HepG2 (cell line): Measurements from ENCODE around the gene SNAI1. TPM values are rescaled to one million over a fixed set of nuclear protein-coding genes. Genes with fewer than 3 reads are reported as not detected.
A peak's percentile ranks its signal among the peaks of the same experiment; 100 is the strongest.

Source experiments
- CCAR2 ChIP-seq: fragments of 200-400 bp; formaldehyde crosslinking; optimal IDR thresholded peaks from 2 replicates; pipeline ENCODE3; 2018; ENCODE audit warnings: low read depth, mild to moderate bottlenecking, low read length, moderate library complexity
- GATAD2A ChIP-seq: IDR thresholded peaks from 2 replicates; pipeline ENCODE4 v1.6.1; 2016
- HNRNPL ChIP-seq: fragments of 200-400 bp; formaldehyde crosslinking; IDR thresholded peaks from 2 replicates; pipeline ENCODE4 v1.6.1; 2017; ENCODE audit warnings: mild to moderate bottlenecking, low read depth, low read length
- KLF12 ChIP-seq: sonication (generic); formaldehyde crosslinking; IDR thresholded peaks from 2 replicates; pipeline ENCODE4 v1.4.0; 2020; ENCODE audit warnings: missing genetic modification reagents, borderline replicate concordance
- KLF15 ChIP-seq: sonication (generic); formaldehyde crosslinking; IDR thresholded peaks from 2 replicates; pipeline ENCODE4 v1.8.1; 2023; ENCODE audit warnings: borderline replicate concordance, mild to moderate bottlenecking, inconsistent platforms, missing genetic modification reagents, mixed read lengths
- MAFF ChIP-seq: IDR thresholded peaks from 2 replicates; pipeline ENCODE4 v1.6.1; 2011; ENCODE audit warnings: low read depth, low read length, improper control_type of control experiment
- MTF2 ChIP-seq: sonication (generic); formaldehyde crosslinking; IDR thresholded peaks from 2 replicates; pipeline ENCODE4 v1.5.0; 2020; ENCODE audit warnings: missing genetic modification reagents, borderline replicate concordance
- PRMT3 ChIP-seq: sonication (generic); formaldehyde crosslinking; IDR thresholded peaks from 2 replicates; pipeline ENCODE4 v1.8.1; 2022; ENCODE audit warnings: low read depth, mild to moderate bottlenecking, moderate library complexity, missing genetic modification reagents, borderline replicate concordance
- RFX5 ChIP-seq: IDR thresholded peaks from 2 replicates; pipeline ENCODE4 v1.6.1; 2011; ENCODE audit warnings: low read depth, low read length, improper control_type of control experiment
- SOX13 ChIP-seq, 3 experiments: fragments of 450-650 bp in 1 of 3; sonication (generic) in 1 of 3; formaldehyde crosslinking in 1 of 3; IDR thresholded peaks in 2 of 3; conservative IDR thresholded peaks in 1 of 3; 2 replicates each; pipeline versions ENCODE4 v1.5.0 to v1.6.1; 2016 to 2020; ENCODE audit warnings: antibody characterized with exemption in 1 of 3, mild to moderate bottlenecking in 1 of 3, missing compliant biosample characterization in 1 of 3, missing genetic modification reagents in 1 of 3, moderate library complexity in 1 of 3
- STAT5B ChIP-seq: sonication (generic); formaldehyde crosslinking; IDR thresholded peaks from 2 replicates; pipeline ENCODE4 v1.4.0; 2020; ENCODE audit warnings: missing genetic modification reagents
- U2AF2 ChIP-seq: fragments of 200-400 bp; formaldehyde crosslinking; IDR thresholded peaks from 2 replicates; pipeline ENCODE4 v1.6.1; 2017; ENCODE audit warnings: low read depth, mild to moderate bottlenecking, low read length
- ZC3H4 ChIP-seq: sonication (generic); formaldehyde crosslinking; IDR thresholded peaks from 2 replicates; pipeline ENCODE4 v1.4.0; 2020; ENCODE audit warnings: missing genetic modification reagents, borderline replicate concordance
- ZNF205 ChIP-seq: IDR thresholded peaks from 2 replicates; pipeline ENCODE4 v1.6.1; 2018; ENCODE audit warnings: missing biosample characterization, missing genetic modification reagents
- ZNF260 ChIP-seq: sonication (generic); formaldehyde crosslinking; IDR thresholded peaks from 2 replicates; pipeline ENCODE4 v1.4.0; 2020; ENCODE audit warnings: missing genetic modification reagents, low read depth, mild to moderate bottlenecking, borderline replicate concordance
- ZNF296 ChIP-seq: sonication (generic); formaldehyde crosslinking; conservative IDR thresholded peaks from 2 replicates; pipeline ENCODE4 v1.5.0; 2020; ENCODE audit warnings: mild to moderate bottlenecking, missing genetic modification reagents
- ZNF672 ChIP-seq: sonication (generic); formaldehyde crosslinking; IDR thresholded peaks from 2 replicates; pipeline ENCODE4 v1.8.1; 2022; ENCODE audit warnings: missing genetic modification reagents
- ZNF768 ChIP-seq: sonication (generic); formaldehyde crosslinking; IDR thresholded peaks from 2 replicates; pipeline ENCODE4 v1.4.0; 2020; ENCODE audit warnings: missing genetic modification reagents
- polyA plus RNA-seq, 8 experiments: library from polyadenylated mRNA; depleted of rRNA in 3 of 8; stranded (reverse) in 7 of 8; unstranded in 1 of 8; fragments of >200 nt; fragmentation: Illumina TruSeq in 4 of 8; extraction: Trizol in 4 of 8; gene quantifications; 2 replicates each; pipeline versions ENCODE4 v1.2.1 to v1.2.3, GENCODE V29; 2011 to 2016; ENCODE audit warnings: low read depth in 4 of 8, missing spikeins in 1 of 8, mixed read lengths in 1 of 8; ENCODE audit not compliant: insufficient read depth in 1 of 8
- total RNA-seq, 5 experiments: library from RNA; depleted of rRNA; stranded (reverse); fragments of >200 nt; fragmentation: Illumina TruSeq; extraction: Trizol; gene quantifications; 2 replicates each; pipeline ENCODE4 v1.2.3, GENCODE V29; 2016; ENCODE audit warnings: low read depth in 1 of 5
- TF ChIP-seq, protein P1 (sequence below): sonication (generic); formaldehyde crosslinking; IDR thresholded peaks from 2 replicates; pipeline ENCODE4 v1.4.0; 2020; ENCODE audit warnings: low read depth, mild to moderate bottlenecking, missing genetic modification reagents
- TF ChIP-seq, protein P2 (sequence below): sonication (generic); formaldehyde crosslinking; IDR thresholded peaks from 2 replicates; pipeline ENCODE4 v1.4.0; 2020; ENCODE audit warnings: mild to moderate bottlenecking, missing genetic modification reagents
- TF ChIP-seq, protein P3 (sequence below): sonication (generic); formaldehyde crosslinking; IDR thresholded peaks from 2 replicates; pipeline ENCODE4 v1.5.1; 2020; ENCODE audit warnings: mild to moderate bottlenecking, missing genetic modification reagents, borderline replicate concordance
- TF ChIP-seq, protein P4 (sequence below): sonication (generic); formaldehyde crosslinking; IDR thresholded peaks from 2 replicates; pipeline ENCODE4 v1.4.0; 2020; ENCODE audit warnings: mild to moderate bottlenecking, missing genetic modification reagents

Gene SNAI1
- total and polyA plus RNA-seq, 2 of the 13 experiments (the other 11 are each of a cell fraction or from before 2014, with no cell fraction given): 1.3 to 1.4 TPM

DNA sequence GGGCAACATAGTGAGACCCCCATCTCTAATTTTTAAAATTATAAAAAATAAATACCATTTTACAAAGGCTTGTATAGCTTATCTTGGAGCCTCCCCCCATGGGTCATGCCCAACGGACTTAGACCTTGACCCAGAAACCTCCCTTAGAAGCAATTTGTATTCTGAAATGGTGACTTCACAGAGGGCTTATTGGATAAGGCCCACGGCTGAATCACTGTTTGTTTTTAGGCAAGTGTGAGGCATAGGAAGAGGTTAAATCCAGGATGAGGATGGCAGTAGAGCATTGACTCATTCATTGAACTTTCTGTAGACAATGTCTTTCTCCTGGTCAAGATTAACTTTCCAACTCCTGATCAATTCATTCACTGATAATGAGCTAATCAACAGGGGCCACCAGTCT lies 6.2 kb upstream of the SNAI1 start (continued):
- TF ChIP-seq, protein P1, sequence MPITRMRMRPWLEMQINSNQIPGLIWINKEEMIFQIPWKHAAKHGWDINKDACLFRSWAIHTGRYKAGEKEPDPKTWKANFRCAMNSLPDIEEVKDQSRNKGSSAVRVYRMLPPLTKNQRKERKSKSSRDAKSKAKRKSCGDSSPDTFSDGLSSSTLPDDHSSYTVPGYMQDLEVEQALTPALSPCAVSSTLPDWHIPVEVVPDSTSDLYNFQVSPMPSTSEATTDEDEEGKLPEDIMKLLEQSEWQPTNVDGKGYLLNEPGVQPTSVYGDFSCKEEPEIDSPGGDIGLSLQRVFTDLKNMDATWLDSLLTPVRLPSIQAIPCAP (CRISPR knock-in tag): no peak
- TF ChIP-seq MAFF (no peak), ZNF672 (CRISPR knock-in tag) (no peak), U2AF2 (no peak), STAT5B (CRISPR knock-in tag) (no peak), HNRNPL (no peak), KLF15 (CRISPR knock-in tag) (no peak), KLF12 (CRISPR knock-in tag) (no peak), ZNF296 (CRISPR knock-in tag) (no peak), ZNF768 (CRISPR knock-in tag) (no peak), GATAD2A (CRISPR knock-in tag) (peak; percentile 89), ZC3H4 (CRISPR knock-in tag) (no peak), ZNF260 (CRISPR knock-in tag) (no peak), PRMT3 (no peak), SOX13 (IDR thresholded peaks at IDR 0.05) (no peak), SOX13 (CRISPR knock-in tag; conservative IDR thresholded peaks at IDR 0.05 in 1 of 2, IDR thresholded peaks at IDR 0.05 in 1 of 2) (peak in 1 of 2 experiments; percentile 67; a peak in 2 of 4 replicates), MTF2 (no peak), ZNF205 (no peak), CCAR2 (no peak), RFX5 (no peak)
- TF ChIP-seq, protein P2, sequence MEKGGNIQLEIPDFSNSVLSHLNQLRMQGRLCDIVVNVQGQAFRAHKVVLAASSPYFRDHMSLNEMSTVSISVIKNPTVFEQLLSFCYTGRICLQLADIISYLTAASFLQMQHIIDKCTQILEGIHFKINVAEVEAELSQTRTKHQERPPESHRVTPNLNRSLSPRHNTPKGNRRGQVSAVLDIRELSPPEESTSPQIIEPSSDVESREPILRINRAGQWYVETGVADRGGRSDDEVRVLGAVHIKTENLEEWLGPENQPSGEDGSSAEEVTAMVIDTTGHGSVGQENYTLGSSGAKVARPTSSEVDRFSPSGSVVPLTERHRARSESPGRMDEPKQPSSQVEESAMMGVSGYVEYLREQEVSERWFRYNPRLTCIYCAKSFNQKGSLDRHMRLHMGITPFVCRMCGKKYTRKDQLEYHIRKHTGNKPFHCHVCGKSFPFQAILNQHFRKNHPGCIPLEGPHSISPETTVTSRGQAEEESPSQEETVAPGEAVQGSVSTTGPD: 0 out of 2 replicates have a peak, but pooled peaks have one; percentile 29
- TF ChIP-seq, protein P3, sequence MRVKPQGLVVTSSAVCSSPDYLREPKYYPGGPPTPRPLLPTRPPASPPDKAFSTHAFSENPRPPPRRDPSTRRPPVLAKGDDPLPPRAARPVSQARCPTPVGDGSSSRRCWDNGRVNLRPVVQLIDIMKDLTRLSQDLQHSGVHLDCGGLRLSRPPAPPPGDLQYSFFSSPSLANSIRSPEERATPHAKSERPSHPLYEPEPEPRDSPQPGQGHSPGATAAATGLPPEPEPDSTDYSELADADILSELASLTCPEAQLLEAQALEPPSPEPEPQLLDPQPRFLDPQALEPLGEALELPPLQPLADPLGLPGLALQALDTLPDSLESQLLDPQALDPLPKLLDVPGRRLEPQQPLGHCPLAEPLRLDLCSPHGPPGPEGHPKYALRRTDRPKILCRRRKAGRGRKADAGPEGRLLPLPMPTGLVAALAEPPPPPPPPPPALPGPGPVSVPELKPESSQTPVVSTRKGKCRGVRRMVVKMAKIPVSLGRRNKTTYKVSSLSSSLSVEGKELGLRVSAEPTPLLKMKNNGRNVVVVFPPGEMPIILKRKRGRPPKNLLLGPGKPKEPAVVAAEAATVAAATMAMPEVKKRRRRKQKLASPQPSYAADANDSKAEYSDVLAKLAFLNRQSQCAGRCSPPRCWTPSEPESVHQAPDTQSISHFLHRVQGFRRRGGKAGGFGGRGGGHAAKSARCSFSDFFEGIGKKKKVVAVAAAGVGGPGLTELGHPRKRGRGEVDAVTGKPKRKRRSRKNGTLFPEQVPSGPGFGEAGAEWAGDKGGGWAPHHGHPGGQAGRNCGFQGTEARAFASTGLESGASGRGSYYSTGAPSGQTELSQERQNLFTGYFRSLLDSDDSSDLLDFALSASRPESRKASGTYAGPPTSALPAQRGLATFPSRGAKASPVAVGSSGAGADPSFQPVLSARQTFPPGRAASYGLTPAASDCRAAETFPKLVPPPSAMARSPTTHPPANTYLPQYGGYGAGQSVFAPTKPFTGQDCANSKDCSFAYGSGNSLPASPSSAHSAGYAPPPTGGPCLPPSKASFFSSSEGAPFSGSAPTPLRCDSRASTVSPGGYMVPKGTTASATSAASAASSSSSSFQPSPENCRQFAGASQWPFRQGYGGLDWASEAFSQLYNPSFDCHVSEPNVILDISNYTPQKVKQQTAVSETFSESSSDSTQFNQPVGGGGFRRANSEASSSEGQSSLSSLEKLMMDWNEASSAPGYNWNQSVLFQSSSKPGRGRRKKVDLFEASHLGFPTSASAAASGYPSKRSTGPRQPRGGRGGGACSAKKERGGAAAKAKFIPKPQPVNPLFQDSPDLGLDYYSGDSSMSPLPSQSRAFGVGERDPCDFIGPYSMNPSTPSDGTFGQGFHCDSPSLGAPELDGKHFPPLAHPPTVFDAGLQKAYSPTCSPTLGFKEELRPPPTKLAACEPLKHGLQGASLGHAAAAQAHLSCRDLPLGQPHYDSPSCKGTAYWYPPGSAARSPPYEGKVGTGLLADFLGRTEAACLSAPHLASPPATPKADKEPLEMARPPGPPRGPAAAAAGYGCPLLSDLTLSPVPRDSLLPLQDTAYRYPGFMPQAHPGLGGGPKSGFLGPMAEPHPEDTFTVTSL (CRISPR knock-in tag): 0 out of 2 replicates have a peak, but pooled peaks have one; percentile 23
- TF ChIP-seq, protein P4, sequence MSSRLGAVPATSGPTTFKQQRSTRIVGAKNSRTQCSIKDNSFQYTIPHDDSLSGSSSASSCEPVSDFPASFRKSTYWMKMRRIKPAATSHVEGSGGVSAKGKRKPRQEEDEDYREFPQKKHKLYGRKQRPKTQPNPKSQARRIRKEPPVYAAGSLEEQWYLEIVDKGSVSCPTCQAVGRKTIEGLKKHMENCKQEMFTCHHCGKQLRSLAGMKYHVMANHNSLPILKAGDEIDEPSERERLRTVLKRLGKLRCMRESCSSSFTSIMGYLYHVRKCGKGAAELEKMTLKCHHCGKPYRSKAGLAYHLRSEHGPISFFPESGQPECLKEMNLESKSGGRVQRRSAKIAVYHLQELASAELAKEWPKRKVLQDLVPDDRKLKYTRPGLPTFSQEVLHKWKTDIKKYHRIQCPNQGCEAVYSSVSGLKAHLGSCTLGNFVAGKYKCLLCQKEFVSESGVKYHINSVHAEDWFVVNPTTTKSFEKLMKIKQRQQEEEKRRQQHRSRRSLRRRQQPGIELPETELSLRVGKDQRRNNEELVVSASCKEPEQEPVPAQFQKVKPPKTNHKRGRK (CRISPR knock-in tag): no peak
